Mucosa of descending colon (tissue), 3 donors: ENCODE measurements around the gene HS3ST3A1. TPM values are rescaled to one million over a fixed set of nuclear protein-coding genes. Genes with fewer than 3 reads are reported as not detected.

ENCODE experiments used
- ATAC-seq: fragments of 200-7000 bp; cut with Tn5 transposase; one replicate; pipeline ENCODE4 v1.9.1; 2020; ENCODE audit warnings: mild to moderate bottlenecking, moderate library complexity
- DNase-seq, 3 donors: peaks; one replicate each; pipeline ENCODE4 v3.0.0-alpha.2; 2020
- H3K36me3 ChIP-seq: fragments of 200-600 bp; one replicate; pipeline ENCODE4 v1.8.0; 2021; ENCODE audit warnings: low read depth, mild to moderate bottlenecking
- H3K4me1 ChIP-seq: fragments of 200-600 bp; one replicate; pipeline ENCODE4 v1.8.0; 2021; ENCODE audit warnings: low read depth, mild to moderate bottlenecking
- H3K4me3 ChIP-seq: fragments of 200-600 bp; one replicate; pipeline ENCODE4 v1.8.0; 2021; ENCODE audit warnings: mild to moderate bottlenecking
- H3K9me3 ChIP-seq: fragments of 200-600 bp; one replicate; pipeline ENCODE4 v1.8.0; 2021; ENCODE audit warnings: mild to moderate bottlenecking
- CTCF ChIP-seq: fragments of 200-600 bp; IDR thresholded peaks from one replicate; pipeline ENCODE4 v1.8.0; 2022; ENCODE audit warnings: antibody characterized with exemption, mild to moderate bottlenecking
- intact Hi-C, 2 donors: fragments of 100-400 bp; cut with DNase I in 1 of 2; cut with micrococcal nuclease in 1 of 2; formaldehyde crosslinking; loops; one replicate each; pipeline versions ENCODE4 v1.11.0 to v1.11.1; 2022; cut with DNase I, micrococcal nuclease
- total RNA-seq, 3 donors: library from RNA; stranded (reverse); fragmentation: NEBNext Ultra II Directional in 2 of 3; extraction: Animal tissue kit (Norgen Biotek cat#: 25700) in 2 of 3; gene quantifications; one replicate each; pipeline versions ENCODE4 v1.2.1 to v1.2.4, GENCODE V29; 2021 to 2023
- donor health status: DM: no; HTN: no; CAD: no; lungs with moderate emphysema.
- donor health status: DM: no; HTN: no; CAD: no.
- donor health status: DM: no; HTN: yes; CAD: no.

Gene HS3ST3A1
- total RNA-seq, 3 donors from 2014 or later, result 0.65 to 1.2 TPM; not detected in 1

- ATAC-seq (no peak), DNase-seq (no peak)
- no peaks in the 10 kb centered on the region for H3K4me1 ChIP-seq
- no peaks in the 10 kb centered on the region for H3K9me3 ChIP-seq
- H3K36me3 ChIP-seq, result no peaks in the 10 kb centered on the region
- intact Hi-C loops, result no loop called here
- H3K4me3 ChIP-seq, result no peak overlapping the region
- TF ChIP-seq CTCF, result no peak
These were observed 110.2 kb downstream of the HS3ST3A1 start for GRCh38 chr17:13491491-13491890.

GRCh38 chr17:13490906-13491482 is 110.7 kb downstream of the HS3ST3A1 start:
- no peak for ATAC-seq
- no peaks in the 10 kb centered on the region for H3K9me3 ChIP-seq
- TF ChIP-seq CTCF, result no peak
- intact Hi-C loops, result no loop called here
- no peak overlapping the region for H3K4me3 ChIP-seq
- H3K36me3 ChIP-seq, result no peaks in the 10 kb centered on the region
- no peaks in the 10 kb centered on the region for H3K4me1 ChIP-seq
- no peak for DNase-seq

- Histone ChIP-seq H3K9me3 (no peaks in the 10 kb centered on the region), H3K36me3 (no peaks in the 10 kb centered on the region), H3K4me3 (no peak overlapping the region), H3K4me1 (no peaks in the 10 kb centered on the region)
- DNase-seq (no peak), ATAC-seq (no peak)
- TF ChIP-seq CTCF, result no peak
- intact Hi-C loops, result no loop called here
These were observed 111.3 kb downstream of the HS3ST3A1 start for GRCh38 chr17:13490427-13490826.

GRCh38 chr17:13485327-13485726 is 116.4 kb downstream of the HS3ST3A1 start:
- intact Hi-C loops, result no loop called here
- Histone ChIP-seq H3K4me3 (no peak overlapping the region), H3K36me3 (no peaks in the 10 kb centered on the region), H3K9me3 (peaks cover 13% of the 10 kb centered on the region), H3K4me1 (no peaks in the 10 kb centered on the region)
- DNase-seq, result no peak
- ATAC-seq, result no peak
- no peak for TF ChIP-seq CTCF

- ATAC-seq (no peak), DNase-seq (no peak)
These were observed 117.7 kb downstream of the HS3ST3A1 start for GRCh38 chr17:13484020-13484419.

More at GRCh38 chr17:13484020-13484419, 117.7 kb downstream of the HS3ST3A1 start:
- Histone ChIP-seq H3K4me3 (no peak overlapping the region), H3K4me1 (no peaks in the 10 kb centered on the region), H3K36me3 (no peaks in the 10 kb centered on the region), H3K9me3 (peaks cover 19% of the 10 kb centered on the region)
- TF ChIP-seq CTCF, result no peak
- intact Hi-C loops, result no loop called here
